Peyer's patch (tissue), 4 donors: ENCODE data around the gene TCF4. TPM values are rescaled to one million over a fixed set of nuclear protein-coding genes. Genes with fewer than 3 reads are reported as not detected.

Experiments used
- DNase-seq, 3 donors: peaks; one replicate each; pipeline ENCODE4 v3.0.0-alpha.2; 2017 to 2019
- H3K27ac ChIP-seq, 4 donors: fragments of 200-600 bp; sonication (generic); one replicate each; pipeline ENCODE4 v1.5.1; 2016 to 2019
- H3K27me3 ChIP-seq, 2 donors: fragments of 200-600 bp; sonication (generic); one replicate each; pipeline ENCODE4 v1.5.1; 2019
- H3K36me3 ChIP-seq, 3 donors: fragments of 200-600 bp; sonication (generic); one replicate each; pipeline ENCODE4 v1.5.1; 2016 to 2019
- H3K4me1 ChIP-seq, 4 donors: fragments of 200-600 bp; sonication (generic); one replicate each; pipeline ENCODE4 v1.5.1; 2016 to 2019
- H3K4me3 ChIP-seq, 4 donors: fragments of 200-600 bp; sonication (generic); 1 replicate in 3 of 4; 2 replicates in 1 of 4; pipeline ENCODE4 v1.5.1; 2016 to 2019; ENCODE audit warnings: mild to moderate bottlenecking in 1 of 4
- H3K9me3 ChIP-seq, 4 donors: fragments of 200-600 bp; sonication (generic); one replicate each; pipeline ENCODE4 v1.5.1; 2016 to 2019; ENCODE audit warnings: mild to moderate bottlenecking in 1 of 4
- CTCF ChIP-seq, 6 experiments: fragments of 450-650 bp in 4 of 6; fragments of 200-600 bp in 2 of 6; sonication (generic) in 1 of 6; IDR thresholded peaks; one replicate each; pipeline ENCODE4 v1.5.1; 2017 to 2019; ENCODE audit warnings: antibody characterized with exemption in 6 of 6, mild to moderate bottlenecking in 3 of 6, moderate library complexity in 1 of 6
- POLR2A ChIP-seq, 2 donors: fragments of 450-650 bp; IDR thresholded peaks; one replicate each; pipeline ENCODE4 v1.5.1; 2017; ENCODE audit warnings: antibody characterized with exemption in 2 of 2, mild to moderate bottlenecking in 2 of 2, moderate library complexity in 2 of 2
- total RNA-seq, 4 donors: library from RNA; depleted of rRNA; stranded (reverse); fragments of >200 nt; gene quantifications; one replicate each; pipeline ENCODE4 v1.1.0, GENCODE V29; 2016

The TCF4 gene
- total RNA-seq, 4 donors from 2014 or later, result 11.9 to 190 (median 33.8) TPM

- Histone ChIP-seq H3K4me3 (no peak overlapping the region), H3K36me3 (no peaks in the 10 kb centered on the region), H3K27me3 (no peaks in the 10 kb centered on the region), H3K4me1 (no peaks in the 10 kb centered on the region), H3K9me3 (no peaks in the 10 kb centered on the region), H3K27ac (peak overlapping the region in 2 of 4 donors; percentile 11 to 40)
- no peak for TF ChIP-seq POLR2A (IDR thresholded peaks at IDR 0.05)
- no peak for TF ChIP-seq CTCF (IDR thresholded peaks at IDR 0.05)
- no peak for DNase-seq
Observed at GRCh38 chr18:55501982-55502710, 85.8 kb downstream of the TCF4 start.

GRCh38 chr18:55501579-55501978 lies 86.4 kb downstream of the TCF4 start:
- H3K27ac ChIP-seq, result peak overlapping the region in 2 of 4 donors; percentile 11 to 40
- no peaks in the 10 kb centered on the region for H3K27me3 ChIP-seq
- no peaks in the 10 kb centered on the region for H3K9me3 ChIP-seq
- DNase-seq, result no peak
- H3K4me1 ChIP-seq, result no peaks in the 10 kb centered on the region
- H3K4me3 ChIP-seq, result no peak overlapping the region
- no peaks in the 10 kb centered on the region for H3K36me3 ChIP-seq
- TF ChIP-seq CTCF (IDR thresholded peaks at IDR 0.05) (no peak), POLR2A (IDR thresholded peaks at IDR 0.05) (no peak)

GRCh38 chr18:55500316-55501086 lies 87.5 kb downstream of the TCF4 start:
- Histone ChIP-seq H3K27me3 (no peaks in the 10 kb centered on the region), H3K4me1 (no peaks in the 10 kb centered on the region), H3K36me3 (no peaks in the 10 kb centered on the region), H3K27ac (peak overlapping the region in 3 of 4 donors; percentile 8 to 52 (median 40)), H3K4me3 (no peak overlapping the region), H3K9me3 (no peaks in the 10 kb centered on the region)
- no peak for DNase-seq
- no peak for TF ChIP-seq POLR2A (IDR thresholded peaks at IDR 0.05)
- no peak for TF ChIP-seq CTCF (IDR thresholded peaks at IDR 0.05)

- H3K9me3 ChIP-seq, result no peaks in the 10 kb centered on the region
- no peaks in the 10 kb centered on the region for H3K36me3 ChIP-seq
- TF ChIP-seq CTCF (IDR thresholded peaks at IDR 0.05) (no peak), POLR2A (IDR thresholded peaks at IDR 0.05) (no peak)
- no peaks in the 10 kb centered on the region for H3K27me3 ChIP-seq
- no peak for DNase-seq
- peak overlapping the region in 2 of 4 donors; percentile 40 to 52 for H3K27ac ChIP-seq
- no peaks in the 10 kb centered on the region for H3K4me1 ChIP-seq
- H3K4me3 ChIP-seq, result no peak overlapping the region
Observed at GRCh38 chr18:55499526-55499925, 88.5 kb downstream of the TCF4 start.

GRCh38 chr18:55497825-55498403 lies 90.1 kb downstream of the TCF4 start:
- Histone ChIP-seq H3K9me3 (no peaks in the 10 kb centered on the region), H3K4me1 (no peaks in the 10 kb centered on the region), H3K27ac (no peak overlapping the region), H3K4me3 (no peak overlapping the region), H3K36me3 (no peaks in the 10 kb centered on the region), H3K27me3 (no peaks in the 10 kb centered on the region)
- TF ChIP-seq CTCF (IDR thresholded peaks at IDR 0.05) (no peak), POLR2A (IDR thresholded peaks at IDR 0.05) (no peak)
- DNase-seq, result no peak
